Caki2 (cell line): ENCODE measurements around the gene ANGPTL5. TPM values are rescaled to one million over a fixed set of nuclear protein-coding genes. Genes with fewer than 3 reads are reported as not detected.

Experiments
- DNase-seq: peaks from one replicate; pipeline ENCODE4 v3.0.0-alpha.2; 2015; ENCODE audit warnings: low read depth
- in situ Hi-C: cut with HindIII; loops from 2 replicates; pipeline ENCODE4 v1.10.0; 2016; ENCODE audit warnings: low sequenced_read_pairs, low pct_unique_long_range_greater_than_20kb, mixed read lengths
- total RNA-seq: library from RNA; depleted of rRNA; stranded (reverse); fragments of >200 nt; shearing (Covaris generic); gene quantifications from 2 replicates; pipeline ENCODE4 v1.2.3, GENCODE V29; 2014; ENCODE audit warnings: low replicate concordance; rRNA removed

ANGPTL5 gene
- total RNA-seq, 1 experiment from 2014 or later, result not detected

DNA sequence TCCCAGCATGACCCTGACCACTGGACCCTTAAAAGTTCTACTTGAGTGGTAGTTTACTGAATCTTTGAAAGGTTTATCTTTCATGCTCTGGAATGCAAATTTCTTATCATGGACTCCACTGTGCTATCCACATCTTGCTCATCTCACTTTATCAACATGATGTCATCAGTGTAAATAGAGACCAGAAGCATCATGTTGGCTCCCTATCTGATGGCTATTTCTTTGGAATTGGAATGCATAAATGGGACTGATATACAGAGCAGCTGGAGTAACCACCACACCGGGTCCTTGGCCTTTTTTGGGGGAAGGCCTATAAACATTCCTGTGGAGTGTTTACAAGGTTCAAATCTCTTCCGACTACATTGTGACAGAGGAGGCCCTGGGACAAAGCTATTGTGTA lies 75.6 kb downstream of the ANGPTL5 start:
- DNase-seq, result no peak
- in situ Hi-C loops, result no loop called here

Other genes starting within 250 kb of the ANGPTL5 start
- gene CEP126, start 1.5 kb downstream of the ANGPTL5 start, total RNA-seq, result 0.46 and 0.54 TPM in 2 replicates
- 2.2 and 5.2 TPM in 2 replicates for gene CFAP300, start 130.9 kb upstream of the ANGPTL5 start, total RNA-seq
- 5.2 and 16.8 TPM in 2 replicates for gene YAP1, start 193.9 kb upstream of the ANGPTL5 start, total RNA-seq